Pulmonary artery endothelial cell (primary cell): ENCODE data around the gene COL1A2. TPM values are rescaled to one million over a fixed set of nuclear protein-coding genes. Genes with fewer than 3 reads are reported as not detected.
A peak's percentile ranks its signal among the peaks of the same experiment; 100 is the strongest.

ENCODE experiments used
- DNase-seq: peaks from one replicate; pipeline ENCODE4 v3.0.0-alpha.2; 2011; ENCODE audit warnings: low read depth, low spot score
- total RNA-seq: library from RNA; depleted of rRNA; stranded (reverse); fragments of >200 nt; gene quantifications from 2 replicates; pipeline ENCODE4 v1.2.3, GENCODE V29; 2014

Gene COL1A2
- 13.6 and 19.1 TPM in 2 replicates for total RNA-seq

DNA sequence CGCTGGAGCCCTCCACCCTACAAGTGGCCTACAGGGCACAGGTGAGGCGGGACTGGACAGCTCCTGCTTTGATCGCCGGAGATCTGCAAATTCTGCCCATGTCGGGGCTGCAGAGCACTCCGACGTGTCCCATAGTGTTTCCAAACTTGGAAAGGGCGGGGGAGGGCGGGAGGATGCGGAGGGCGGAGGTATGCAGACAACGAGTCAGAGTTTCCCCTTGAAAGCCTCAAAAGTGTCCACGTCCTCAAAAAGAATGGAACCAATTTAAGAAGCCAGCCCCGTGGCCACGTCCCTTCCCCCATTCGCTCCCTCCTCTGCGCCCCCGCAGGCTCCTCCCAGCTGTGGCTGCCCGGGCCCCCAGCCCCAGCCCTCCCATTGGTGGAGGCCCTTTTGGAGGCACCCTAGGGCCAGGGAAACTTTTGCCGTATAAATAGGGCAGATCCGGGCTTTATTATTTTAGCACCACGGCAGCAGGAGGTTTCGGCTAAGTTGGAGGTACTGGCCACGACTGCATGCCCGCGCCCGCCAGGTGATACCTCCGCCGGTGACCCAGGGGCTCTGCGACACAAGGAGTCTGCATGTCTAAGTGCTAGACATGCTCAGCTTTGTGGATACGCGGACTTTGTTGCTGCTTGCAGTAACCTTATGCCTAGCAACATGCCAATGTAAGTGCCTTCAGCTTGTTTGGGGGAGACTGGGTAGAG, at the start of gene COL1A2:
COL1A2 (plus strand) TSS at position 459 of the 704 bp plus-strand sequence; CDS start at position 596, 137 bp downstream.
- no peak for DNase-seq

GRCh38 chr7:94345907-94346306, 48.8 kb upstream of the COL1A2 start:
- no peak for DNase-seq

DNA sequence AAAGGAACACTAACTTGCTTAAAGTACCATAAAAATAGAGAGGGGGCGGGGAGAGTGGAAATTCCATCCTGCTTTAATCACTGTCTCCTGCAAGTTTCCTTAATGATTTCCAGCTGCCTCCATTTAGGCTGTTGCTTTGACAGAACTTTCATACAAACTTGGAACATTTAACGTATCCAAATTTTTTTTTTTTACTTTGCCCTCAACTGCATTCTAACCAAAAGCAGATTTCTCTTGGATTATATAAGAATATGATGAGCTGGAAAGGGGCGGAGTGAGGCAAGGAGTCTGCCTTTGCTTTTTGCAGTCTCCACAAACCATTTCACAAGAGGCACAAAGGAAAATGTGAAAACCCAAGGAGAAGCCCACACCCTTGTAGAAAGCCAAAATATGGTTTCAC, 46.6 kb upstream of the COL1A2 start:
- DNase-seq = no peak

DNA sequence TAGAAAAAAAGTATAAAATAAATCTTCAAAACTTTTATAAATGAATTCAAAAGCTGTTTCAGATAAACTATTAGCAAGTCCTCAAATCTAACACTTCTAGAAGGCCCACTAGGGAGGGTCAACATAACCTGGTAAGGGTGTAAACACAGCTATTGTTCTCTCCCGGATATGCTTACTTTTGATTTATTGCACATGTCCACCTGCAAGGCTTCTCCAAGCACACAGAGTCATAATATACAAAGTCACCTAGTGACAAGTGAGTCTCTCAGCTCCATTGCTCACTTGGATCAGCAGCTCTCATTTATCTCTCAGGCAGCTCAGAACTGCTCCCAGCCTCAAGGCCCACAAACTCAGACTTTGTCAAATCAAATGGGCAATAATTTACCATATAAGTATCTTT, 44.0 kb upstream of the COL1A2 start:
- no peak for DNase-seq

DNA sequence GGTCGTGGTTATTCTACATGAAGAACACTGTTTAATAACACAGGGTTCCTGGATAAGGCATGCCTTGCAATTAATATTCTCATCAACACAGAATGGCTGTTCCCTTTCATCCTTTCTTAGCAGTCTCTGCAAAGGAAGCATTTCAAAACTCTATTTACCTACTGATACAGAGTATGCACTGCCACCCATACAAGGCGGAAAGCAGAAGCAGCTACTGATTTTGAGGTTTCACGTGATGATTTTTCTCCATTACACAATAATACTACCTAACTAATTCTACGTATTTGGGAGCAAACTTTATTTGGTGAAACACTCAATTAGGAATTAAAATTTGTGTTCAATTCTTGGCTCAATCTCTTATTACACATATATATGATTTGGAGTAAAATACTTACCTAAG, 43.0 kb upstream of the COL1A2 start:
- DNase-seq = no peak

DNA sequence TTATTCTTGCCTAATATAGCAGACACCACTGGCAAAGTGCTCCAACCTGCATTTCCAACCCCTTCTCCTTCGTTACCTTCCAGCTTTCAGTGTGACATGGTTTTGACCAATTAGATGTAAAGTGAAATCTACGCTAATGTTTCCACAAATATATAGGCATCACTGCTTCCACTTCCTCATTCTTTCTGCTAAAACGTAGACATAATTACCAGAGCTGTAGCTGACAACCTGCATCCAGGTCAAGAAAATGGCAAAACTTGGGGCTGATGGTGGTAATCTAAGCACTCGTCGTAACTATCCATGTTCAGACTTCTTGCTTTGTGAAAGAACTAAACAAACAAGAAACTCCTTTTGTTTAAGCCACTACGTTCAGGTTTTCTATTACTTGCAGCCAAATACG, 41.8 kb upstream of the COL1A2 start:
- no peak for DNase-seq

DNA sequence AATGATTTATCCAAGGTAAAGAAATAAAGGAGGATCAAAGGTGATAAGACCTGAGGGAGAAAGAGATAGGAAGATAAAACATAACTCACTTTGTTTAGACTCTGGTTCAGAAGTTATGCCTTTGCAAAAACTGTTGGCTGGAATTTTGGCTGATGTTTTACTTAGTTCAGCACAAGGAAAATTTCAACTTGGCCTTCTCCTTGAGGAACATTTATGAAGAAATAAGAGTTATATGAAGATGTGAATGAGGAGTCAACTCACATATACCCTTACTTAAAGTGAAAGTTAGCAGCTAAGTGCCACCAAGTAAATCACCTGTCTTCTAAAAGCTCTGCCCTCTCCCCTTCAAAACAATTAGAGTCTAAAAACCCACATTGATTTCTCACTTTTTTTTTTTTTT, 39.7 kb upstream of the COL1A2 start:
- no peak for DNase-seq

GRCh38 chr7:94355454-94355853, 39.2 kb upstream of the COL1A2 start:
- no peak for DNase-seq

DNA sequence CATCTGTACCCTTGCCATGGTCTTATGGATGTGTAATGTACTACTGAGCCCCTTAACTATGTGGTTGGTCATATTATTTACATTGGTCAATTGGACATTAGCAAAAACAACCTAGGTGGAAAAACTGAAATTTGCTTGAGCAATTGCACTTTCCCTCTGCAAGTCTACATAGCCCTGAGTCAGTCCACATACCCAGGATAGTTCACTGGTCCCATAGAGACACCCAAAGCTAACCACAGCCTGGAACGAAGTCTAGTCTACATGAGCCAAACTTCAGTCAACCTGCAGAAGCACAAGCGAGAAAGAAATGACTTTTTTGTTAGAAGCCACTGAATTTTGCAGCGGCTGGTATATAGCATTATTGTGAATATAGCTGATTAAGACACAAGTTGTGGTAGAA, 37.6 kb upstream of the COL1A2 start:
- DNase-seq = no peak

- DNase-seq = no peak
Observed at GRCh38 chr7:94360926-94361325, 33.8 kb upstream of the COL1A2 start.

DNA sequence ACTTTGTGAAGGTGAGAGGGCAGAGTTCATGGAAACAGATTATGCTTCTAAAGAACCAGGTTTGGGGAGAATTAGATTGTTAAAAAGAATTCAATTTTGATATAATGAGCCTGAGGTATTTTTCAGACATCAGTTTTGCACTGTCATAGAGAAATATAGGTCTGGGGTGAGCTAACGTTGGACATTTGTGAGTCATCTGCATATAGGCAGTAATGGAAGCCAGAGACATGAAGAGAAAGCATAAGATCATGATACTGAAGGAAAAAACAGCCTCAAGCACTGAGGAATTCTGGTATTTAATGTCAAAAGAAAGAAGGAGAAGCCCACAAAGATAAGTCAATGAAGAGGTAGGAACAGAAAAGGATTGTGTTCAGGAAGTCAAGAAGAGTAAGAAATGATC, 32.4 kb upstream of the COL1A2 start:
- DNase-seq = no peak

- no peak for DNase-seq
Observed at GRCh38 chr7:94364816-94365215, 29.9 kb upstream of the COL1A2 start.

- no peak for DNase-seq
Observed at GRCh38 chr7:94366163-94366562, 28.5 kb upstream of the COL1A2 start.

DNA sequence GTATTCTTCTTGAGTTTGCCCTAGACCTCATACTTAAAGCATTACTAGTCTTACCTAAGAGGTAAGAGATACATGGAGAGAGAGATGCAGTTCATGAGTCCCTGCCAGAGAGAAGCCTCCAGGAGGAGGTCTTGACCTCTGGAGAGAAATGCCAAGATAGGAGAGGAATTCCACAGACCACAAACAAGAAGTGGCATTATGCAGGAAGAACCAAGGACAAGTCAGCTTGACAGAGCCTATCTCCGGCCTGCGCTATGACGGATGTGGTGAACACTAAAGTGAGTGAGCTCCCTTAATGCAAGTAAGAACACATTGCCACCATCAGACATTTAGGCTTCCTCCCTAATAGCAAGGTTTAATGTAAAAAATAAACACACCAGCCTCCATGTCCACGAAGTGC, 27.9 kb upstream of the COL1A2 start:
- no peak for DNase-seq

- DNase-seq = no peak
Observed at GRCh38 chr7:94367949-94368348, 26.7 kb upstream of the COL1A2 start.

DNA sequence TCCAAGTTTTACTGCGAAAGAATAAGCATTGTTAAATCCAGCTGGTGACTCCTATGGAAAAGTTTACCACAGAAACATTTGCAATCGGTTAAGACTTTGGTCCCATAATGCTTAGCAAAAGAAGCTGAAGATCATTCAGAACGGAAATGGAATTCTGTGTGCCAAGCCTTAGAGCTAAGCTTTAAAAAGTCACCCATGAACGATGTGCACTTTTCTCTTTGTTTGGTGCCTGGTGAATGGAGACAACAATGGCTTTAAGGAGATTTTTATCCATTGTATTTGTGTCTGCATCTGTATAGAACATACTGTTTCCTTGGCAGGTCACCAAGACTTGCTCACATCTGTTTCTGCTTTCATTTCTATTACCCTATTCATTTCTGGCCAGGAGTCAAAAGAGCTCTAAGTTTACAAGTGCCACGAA, 26.3 kb upstream of the COL1A2 start:
- DNase-seq = peak; percentile 92

GRCh38 chr7:94374231-94374630, 20.5 kb upstream of the COL1A2 start:
- DNase-seq = peak; percentile 77

DNA sequence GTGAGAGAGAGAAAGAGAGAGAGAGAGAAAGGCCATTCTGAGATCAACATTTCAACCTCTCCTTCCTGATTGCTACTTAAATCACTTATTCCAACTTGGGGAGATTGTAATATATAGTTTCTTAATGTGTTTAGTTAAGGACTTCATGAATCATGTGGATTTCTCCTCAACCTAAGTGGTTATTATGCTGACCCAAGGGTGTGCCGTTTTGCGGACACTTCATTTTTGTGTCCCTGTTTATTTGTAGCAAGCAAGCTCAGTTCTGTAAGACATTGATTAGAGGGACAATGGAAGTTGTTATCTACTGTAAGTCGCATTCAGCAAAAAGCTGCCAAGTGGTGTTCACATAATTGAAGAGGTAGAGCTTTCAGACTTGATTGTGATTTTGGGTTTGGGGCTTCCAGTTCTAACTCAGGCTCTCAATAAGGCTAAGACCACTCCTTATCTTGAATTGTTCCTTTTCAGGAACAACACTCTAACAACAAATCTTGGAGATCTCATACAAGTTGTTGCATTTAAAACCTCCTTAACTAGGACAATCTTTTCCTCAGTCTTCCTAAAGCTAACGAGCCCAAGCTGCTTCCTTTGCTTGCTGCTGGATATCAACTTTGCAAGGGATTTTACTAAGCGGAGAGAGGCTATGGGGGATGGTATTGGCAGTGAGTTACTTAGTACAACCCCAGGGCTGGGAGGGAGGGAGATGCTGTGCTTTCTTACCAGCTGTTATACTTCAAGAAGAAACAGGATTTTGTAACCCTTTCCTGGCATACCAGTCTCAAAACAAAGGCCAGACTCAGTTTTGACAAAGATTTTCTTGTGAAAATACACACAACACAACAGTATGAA, 19.8 kb upstream of the COL1A2 start:
- DNase-seq = peak; percentile 71

GRCh38 chr7:94375691-94376090, 19.0 kb upstream of the COL1A2 start:
- DNase-seq = peak; percentile 68

GRCh38 chr7:94376281-94376680, 18.4 kb upstream of the COL1A2 start:
- DNase-seq = no peak

- no peak for DNase-seq
Observed at GRCh38 chr7:94378356-94378755, 16.3 kb upstream of the COL1A2 start.

GRCh38 chr7:94380264-94380663, 14.4 kb upstream of the COL1A2 start:
- no peak for DNase-seq

- no peak for DNase-seq
Observed at GRCh38 chr7:94382132-94382531, 12.6 kb upstream of the COL1A2 start.
